Embryonic facial prominence (tissue), 1 donor: ENCODE data around the gene APELA.
"Not testable (repeated sequence)": the region's sequence is repeated elsewhere in the genome, so short reads cannot be mapped to it uniquely, and the experiment has no call there.

Source experiments
- DNase-seq: peaks from one replicate; pipeline ENCODE4 v3.0.0-alpha.2; 2016; ENCODE audit errors: extremely low spot score

The APELA gene, protein sequence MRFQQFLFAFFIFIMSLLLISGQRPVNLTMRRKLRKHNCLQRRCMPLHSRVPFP

DNA sequence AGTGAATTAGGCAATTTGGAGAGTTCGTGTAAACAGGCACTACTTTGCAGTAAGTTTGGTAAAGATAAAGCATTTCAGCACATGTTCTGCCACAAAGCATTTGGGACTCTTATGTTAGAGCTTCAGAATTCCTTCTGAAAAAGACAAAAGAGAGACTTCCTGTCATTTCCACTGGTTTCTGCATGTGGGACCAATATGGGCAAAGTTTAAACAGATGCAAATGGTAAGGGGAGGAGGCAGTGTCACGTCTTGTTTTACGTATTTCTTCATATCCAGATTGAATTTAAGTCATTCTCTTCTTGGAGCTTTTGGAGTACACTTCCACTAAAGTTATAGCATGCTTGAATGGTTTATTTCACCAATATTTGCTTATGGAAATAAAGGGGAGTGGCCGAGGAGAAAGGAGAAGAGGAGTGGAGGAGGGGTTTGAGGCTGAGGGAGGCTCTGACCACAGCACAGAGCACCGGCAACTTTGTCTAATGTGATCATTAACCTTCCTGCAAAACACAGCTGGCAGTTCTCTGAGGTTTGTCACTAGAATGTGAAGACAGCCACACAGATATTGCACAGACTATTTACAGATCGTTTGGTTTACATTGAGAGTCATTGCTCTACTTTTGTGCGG is at the start of gene APELA:
TSS of gene APELA (plus strand) at position 479 of the 625 bp plus-strand sequence. CDS start 154 bp downstream, outside the sequence.
- no peak for DNase-seq

DNA sequence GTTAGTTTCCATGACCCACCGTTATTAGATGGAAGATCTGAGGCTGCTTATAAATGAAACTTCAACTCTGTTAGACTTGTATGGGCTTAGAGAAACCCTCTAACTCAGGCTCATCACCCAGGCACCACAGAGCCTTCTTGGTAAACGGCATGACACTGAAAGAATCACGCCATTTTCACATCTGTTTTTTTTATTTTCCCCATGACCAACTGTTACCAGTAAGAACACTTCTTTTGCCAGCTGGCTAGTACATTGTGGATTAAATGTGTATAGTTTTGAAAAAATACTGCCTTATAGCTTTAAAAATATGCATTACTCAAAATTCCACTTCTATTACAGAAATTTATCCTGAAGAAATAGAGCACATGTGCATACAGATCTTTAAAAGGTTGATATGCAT is 48.0 kb upstream of the APELA start:
- no peak for DNase-seq

DNA sequence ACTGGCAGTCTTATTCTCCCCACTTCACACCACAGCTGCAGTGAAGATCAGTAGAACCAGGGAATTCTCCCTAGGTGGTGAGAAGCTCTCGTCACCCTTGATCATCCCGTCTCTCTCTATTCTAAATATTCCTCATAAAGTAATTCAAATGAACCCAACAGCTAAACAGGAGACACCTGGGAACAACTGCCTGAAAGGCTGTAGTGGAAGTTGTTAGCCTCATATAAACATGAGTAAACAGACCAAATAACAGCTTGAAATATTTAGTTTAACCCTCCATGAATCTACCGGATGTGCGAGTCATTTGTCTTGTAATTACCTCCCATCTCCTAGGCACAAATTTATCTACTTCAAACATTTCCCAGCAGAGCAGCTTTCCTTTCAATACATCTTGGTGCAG is 30.4 kb upstream of the APELA start:
- DNase-seq = no peak

DNA sequence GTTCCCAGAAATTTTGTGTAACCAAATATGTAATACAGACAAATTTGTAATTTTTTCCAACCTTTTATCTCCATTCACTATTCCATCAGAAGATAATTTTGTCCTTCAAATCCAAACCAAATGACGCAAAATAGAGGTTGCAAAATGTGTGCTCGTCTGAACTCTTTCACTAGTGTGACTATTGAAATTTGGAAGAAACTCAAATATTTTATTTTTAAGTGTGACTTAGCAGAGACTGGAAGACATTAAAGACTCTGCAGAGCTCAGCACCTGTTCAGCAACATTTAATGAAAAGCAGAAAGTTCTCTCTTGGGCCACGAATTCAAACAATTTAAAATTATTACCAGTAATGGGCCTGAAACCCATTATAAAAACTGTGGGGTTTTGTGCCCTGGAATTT is 30.0 kb upstream of the APELA start:
- DNase-seq = no peak

DNA sequence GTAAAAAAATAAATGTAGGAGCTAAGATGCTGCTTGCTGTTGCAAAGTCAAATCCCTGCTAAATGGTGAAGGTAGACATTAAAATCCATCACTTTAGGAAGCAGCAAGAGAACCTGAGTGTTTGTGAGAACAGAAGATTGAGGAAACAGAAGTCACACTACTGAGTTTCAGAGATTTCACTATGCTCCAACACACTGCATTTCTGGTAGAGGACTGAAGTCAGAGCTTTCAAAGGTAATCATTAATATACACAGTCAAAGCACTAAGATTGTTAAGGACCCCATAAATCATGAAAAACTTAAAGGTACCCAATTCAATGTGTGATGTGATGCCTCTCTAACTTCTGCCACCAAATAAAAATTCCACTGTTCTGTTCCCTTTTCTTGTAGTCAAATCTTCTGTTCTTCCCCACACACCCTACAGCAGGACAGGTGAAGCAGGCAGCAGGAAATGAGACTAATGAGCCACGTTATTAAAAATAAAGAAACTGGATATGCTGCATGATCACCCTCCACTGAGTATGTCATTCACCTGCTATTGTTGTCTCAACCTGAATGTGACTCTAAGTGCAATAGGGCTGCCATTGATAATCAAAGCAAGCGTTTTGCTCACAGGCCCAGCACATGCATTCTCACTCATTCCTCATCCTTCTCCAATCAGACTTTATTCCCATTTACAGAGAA is 28.9 kb upstream of the APELA start:
- no peak for DNase-seq

DNA sequence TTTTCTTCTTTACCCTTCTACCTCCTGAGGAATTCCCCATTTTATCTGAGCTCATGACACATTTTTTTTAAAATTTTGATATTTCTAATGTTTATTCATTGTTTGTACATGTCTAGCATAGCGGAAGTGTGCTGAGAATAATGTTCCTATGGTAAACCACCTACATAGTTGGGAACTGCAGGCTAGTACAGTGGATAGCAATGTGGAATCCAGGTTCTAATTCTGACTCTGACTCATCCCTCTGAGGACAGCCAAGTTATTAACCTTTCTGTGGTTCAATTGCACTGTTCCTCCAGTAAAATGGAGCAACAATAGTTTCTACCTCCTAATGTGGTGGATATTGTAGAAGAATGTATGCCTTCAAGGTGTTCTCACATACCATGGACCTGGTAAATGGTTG is 20.6 kb upstream of the APELA start:
- no peak for DNase-seq

DNA sequence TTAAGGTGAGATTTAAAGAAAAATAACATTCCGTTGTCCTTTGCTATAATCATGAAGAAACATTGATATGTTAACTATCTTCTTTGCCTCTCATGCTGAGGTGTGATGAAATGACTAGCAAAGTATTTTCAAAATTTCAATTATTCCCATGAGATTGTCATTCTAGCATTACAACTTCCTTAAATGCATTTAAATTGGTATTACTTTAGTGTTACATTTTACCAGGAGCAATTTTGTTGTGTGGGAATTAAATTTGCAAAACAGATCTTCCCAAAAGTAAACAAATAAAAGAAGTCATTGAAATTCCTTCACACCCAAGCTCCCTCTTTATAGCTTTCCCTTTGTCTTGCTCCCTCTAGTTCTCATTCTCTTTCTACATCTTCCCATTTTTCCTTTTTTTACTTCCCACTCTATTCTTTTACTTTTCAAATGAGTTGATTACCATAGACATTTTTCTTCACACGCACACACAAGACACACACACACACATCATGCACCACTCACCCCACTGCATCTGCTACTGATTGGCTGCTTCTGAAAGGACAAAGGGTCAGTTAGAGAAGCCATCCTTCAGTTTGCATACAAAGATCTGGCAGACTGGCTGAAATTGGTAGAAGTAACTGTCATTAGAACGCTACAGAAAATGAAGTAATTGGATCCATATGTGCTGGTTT is 10.0 kb upstream of the APELA start:
- no peak for DNase-seq

DNA sequence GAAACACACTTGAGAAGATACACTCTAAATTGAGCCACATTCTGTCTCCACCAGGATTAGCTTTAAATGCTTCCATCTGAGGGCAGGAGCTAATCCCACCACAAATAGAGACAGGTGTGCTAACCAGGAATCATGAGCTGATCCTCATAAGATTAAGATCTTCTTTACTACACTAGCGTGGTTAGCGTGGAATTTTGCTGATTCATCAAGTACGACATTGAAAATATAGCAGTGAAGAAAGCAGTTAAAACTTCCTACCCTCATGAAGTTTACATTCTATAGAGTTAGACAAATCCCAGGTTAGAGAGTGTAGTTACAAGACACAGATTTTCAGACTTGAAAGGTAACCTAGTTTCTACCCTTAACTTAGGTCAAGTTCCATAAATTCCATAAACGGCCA is 5.3 kb upstream of the APELA start:
- DNase-seq = no peak

DNA sequence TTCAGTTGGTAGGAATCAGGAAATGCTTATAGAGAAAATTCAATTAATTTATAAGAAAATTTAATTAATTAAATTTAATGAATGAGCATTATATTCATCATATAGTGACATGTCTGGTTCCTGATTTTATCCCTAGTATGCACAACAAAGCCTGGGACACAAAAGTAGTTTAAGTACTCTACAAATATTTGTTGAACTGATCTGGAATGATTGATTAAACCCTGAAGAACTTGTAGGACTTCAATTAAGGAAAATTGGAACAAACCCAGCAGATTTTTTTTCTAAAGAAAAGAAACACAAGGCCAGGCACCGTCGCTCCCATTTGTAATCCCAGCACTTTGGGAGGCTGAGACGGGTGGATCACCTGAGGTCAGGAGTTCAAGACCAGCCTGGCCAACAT is 4.5 kb upstream of the APELA start:
- no peak for DNase-seq

DNA sequence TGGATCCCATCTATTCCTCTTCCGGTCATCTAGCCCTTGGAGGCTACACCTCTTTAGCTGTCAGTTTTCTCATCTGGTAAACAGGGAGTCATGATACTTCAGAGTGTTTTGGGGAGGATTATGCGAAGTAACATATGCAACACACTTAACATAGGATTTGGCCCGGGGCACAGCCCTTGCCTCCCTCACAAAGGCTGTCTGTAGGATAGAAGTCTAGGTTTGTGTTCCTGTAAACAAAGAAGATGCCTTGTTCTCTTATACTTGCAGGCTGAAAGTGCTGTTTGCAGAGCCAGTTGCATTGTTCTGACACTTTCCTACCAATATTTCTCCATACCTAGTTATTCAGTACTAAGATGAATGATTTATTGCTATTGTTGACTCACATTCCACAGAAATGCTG is 2.2 kb upstream of the APELA start:
- DNase-seq = no peak

DNA sequence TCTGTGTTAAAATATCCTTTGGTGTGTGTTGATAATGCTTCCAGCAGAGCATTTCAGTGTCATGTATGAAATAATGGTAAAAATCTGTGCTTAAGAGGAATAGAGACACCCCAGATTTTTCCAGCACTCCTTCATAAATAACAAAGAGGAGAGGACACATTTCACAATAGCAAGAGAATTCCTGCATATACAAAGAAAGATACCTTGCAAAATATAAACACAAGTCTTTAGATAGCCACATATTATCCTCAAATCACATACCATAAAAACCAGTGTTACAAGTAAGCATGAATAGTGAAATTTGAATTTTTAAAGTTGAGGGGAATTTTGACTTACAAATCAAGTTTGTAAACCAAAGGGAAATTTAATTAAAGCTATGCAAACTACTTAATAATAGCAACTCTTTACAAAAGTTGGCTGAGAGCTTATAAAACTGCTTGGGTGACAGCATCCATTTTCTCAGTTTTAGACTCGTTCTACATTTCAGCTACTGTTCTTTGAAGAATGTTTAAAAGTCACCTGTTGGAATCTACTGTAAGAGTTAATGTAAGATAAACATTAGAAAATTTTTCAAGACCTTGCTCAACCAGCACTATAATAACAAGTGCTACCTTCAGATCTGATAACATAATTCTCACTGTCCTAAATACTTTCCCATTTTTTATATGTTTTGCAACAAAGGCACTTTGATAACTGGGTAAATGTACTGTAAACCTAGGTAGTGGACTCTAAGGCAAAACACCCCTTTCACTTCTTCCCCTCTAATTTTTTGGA is 3.7 kb downstream of the APELA start:
- no peak for DNase-seq

DNA sequence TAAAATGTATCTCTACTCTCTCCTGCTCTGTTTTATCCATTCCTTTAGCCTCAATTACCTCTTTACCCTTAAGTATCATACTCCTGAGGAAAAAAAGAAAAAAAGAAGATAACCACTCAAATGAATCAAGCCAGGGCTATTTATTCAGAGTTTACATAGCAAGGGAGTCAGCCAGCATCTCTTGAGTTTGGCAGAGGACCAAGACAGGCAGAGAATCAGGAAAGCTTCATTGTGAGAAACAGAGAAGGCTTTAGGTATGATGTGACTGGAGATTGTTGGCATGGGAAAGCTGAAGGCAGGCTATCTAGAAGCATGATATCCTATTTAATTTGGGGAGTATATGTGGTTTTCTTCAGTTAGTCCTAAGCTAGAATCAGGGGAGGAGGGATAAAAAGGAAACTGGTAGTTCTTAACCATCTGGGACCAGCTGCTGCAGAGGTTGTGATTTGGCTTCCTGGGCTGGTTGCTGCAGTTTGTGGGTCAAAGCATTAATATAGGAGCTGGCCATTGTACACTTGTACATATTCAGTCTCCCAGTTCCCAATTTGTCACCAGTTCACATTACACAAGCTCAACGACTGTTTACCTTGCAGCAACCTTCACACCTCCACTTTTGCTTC is 11.2 kb downstream of the APELA start:
- DNase-seq = no peak

DNA sequence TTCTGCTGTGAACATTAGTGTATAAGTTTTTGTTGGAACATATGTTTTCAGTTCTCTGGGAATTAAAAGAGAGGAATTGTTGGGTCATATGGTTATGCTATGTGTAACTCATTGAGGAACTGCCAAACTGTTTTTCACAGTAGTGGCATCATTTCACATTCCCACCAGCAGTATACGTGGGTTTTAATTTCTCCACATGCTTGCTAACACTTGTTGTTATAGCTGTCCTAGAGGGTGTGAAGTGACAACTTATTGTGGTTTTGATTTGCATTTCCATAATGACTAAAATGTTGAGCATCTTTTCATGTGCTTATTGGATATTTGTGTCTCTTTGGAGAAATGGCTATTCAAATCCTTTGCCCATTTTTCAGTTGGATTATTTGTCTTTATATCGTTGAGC is 13.7 kb downstream of the APELA start:
- DNase-seq = no peak

DNA sequence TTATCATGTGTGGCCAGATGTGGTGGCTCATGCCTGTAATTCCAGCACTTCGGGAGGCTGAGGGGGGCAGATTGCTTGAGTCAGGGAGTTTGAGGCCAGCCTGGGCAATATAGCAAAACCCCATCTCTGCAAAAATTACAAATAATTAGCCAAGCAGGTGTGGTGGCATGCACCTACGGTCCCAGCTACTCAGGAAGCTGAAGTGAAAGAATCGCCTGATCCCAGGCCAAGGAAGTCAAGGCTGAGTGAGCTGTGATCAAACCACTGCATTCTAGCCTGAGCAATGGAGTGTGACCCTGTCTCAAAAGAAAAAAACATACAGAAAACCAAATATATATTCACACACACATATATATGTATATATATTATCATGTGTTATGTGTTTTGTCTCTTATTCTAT is 15.0 kb downstream of the APELA start:
- DNase-seq = no peak

DNA sequence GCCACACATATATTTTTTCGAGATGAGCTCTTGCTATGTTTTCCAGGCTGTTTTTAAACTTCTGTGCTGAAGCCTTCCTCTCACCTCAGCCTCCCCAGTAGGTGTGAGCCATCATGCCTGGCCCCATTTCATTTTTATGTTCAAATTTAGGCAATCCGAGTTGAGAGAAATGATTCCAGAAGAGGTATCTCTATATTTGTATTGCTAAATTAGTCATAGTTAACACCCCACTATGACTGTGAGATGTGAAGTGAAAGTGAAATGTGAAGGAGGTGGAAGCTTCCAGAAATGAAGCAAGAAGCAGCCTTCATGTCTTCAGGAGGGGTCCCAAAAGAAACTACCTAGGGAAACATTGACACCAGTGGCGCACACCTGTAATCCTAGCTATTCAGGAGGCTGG is 17.7 kb downstream of the APELA start:
- no peak for DNase-seq

DNA sequence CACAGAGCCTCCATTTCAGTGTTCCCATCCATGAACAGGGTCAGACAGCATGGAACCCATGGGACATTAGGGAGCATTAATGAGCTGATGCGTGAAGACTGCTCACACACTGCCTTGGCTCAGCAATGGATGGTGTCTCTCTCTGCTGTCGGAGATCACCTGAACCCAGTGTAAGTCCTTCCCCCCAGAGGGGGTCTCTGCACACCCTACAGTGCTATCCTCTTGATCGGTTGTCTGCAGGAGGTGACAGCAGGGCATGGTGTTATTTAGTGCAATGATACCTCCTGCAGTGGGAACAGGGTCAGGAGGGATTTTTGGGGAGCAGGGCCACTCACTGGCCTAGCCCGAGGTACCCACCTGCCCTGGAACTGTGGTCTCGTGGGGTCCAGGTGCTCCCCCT is 25.6 kb downstream of the APELA start:
- DNase-seq = no peak

DNA sequence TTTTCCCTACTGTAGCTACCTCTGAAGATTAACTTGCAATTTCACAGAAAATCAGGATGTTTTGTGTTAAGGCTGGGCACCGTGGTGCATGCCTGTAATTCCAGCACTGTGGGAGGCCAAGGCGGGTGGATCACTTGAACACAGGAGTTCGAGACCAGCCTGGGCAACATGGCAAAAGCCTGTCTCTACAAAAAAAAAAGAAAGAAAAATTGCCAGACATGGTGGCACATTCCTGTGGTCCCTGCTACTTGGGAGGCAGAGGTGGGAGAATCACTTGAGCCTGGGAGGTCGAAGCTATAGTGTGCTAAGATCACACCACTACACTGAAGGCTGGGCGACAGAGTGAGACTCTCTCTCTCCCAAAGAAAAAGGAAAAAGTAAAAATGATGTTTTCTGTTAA is 27.4 kb downstream of the APELA start:
- no peak for DNase-seq

DNA sequence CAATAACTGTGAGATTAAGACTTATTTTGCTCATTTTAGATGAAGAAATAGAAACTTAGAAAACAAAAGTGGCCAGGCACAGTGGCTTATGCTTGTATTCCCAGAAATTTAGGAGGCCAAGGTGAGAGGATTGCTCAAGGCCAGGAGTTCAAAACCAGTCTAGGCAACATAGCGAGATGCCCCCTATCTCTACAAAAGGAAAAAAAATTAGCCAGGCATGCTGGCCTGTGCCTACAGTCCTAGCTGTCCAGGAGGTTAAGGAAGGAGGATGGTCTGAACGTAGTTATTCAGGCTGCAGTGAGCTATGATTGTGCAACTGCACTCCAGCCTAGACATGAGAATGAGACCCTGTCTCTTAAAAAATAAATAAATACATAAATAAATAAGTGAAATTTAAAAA is 28.0 kb downstream of the APELA start:
- no peak for DNase-seq

DNA sequence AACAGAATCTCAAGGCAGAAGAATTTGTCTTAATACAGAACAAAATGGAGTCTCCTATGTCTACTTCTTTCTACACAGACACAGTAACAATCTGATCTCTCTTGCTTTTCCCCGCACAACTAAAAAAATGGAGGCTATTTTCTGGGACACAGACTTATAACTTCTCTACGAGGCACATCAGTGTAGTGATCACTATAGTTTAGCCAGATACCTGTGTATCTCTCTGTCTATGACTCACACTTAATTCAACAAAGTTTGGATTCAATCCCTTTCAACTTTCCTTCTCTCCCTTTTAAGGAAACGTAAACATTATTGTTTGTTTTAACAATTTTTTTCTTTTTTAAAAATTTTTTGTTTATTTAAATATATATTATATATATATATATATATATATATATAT is 29.4 kb downstream of the APELA start:
- no peak for DNase-seq

DNA sequence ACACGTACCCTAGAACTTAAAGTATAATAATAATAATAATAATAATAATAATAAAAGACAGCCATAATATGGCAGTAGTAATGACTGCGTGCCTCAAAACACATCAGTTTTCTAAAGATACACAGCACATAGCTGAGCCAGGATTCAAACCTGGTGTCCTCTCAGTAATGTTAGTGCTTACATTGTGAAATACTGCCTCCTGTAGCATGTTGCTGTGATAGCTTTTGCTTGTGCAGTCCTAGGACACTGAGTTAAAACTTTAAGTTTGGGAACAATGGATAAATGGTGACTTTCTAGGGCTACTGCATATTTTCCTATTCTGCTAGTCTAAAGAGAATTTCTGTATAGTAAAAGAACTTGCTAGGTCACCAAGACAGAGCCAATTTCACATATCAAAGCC is 36.5 kb downstream of the APELA start:
- not testable (repeated sequence) for DNase-seq

DNA sequence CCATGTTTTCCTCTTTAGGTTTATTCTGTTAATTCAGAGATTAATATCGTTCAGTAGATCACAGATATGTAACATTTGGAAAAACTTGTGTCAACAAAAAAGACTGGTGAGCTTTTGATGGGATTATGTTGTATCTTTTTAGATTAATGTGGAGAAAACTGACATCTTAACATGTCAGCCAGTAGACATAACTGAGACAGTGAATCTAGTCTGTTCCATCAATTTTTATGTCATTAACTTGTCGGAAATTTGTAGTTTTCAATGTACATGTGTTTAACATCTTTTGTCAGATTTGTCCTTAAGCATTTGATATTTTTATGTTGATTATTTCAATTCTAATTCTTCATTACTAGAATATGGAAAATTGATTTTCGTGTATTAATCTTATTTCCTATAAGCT is 42.0 kb downstream of the APELA start:
- no peak for DNase-seq

DNA sequence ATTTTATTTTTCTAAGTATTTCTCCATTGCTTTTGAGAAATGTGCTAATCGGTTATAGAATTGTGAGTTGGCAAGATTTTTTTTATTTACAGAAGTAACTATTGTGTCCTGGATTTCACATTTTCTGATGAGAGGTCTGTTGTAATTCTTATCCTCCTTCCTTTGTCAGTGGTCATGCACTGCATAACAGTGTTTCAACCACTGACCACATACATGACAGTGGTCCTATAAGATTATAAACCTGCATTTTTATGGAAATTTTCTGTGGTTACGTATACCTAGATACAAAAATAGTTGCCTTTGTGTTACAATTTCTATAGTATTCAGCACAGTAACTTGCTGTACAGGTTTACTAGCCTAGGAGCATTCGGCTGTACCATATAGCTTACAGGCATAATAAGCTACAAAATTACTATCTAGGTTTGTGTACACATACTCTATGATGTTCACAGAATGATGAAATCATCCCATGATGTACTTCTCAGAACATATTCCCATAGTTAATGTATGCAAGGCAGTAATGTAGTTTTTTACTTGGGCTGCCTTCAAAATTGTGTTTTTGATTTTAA is 47.8 kb downstream of the APELA start:
- no peak for DNase-seq
